HG03097 (cell line): ENCODE results near the gene SH3GLB2.

Experiments
- ATAC-seq: cut with Tn5 transposase; IDR thresholded peaks from one replicate; pipeline ENCODE4 v1.9.1; 2021; ENCODE audit not compliant: unreplicated experiment, low FRiP score

Gene SH3GLB2

DNA sequence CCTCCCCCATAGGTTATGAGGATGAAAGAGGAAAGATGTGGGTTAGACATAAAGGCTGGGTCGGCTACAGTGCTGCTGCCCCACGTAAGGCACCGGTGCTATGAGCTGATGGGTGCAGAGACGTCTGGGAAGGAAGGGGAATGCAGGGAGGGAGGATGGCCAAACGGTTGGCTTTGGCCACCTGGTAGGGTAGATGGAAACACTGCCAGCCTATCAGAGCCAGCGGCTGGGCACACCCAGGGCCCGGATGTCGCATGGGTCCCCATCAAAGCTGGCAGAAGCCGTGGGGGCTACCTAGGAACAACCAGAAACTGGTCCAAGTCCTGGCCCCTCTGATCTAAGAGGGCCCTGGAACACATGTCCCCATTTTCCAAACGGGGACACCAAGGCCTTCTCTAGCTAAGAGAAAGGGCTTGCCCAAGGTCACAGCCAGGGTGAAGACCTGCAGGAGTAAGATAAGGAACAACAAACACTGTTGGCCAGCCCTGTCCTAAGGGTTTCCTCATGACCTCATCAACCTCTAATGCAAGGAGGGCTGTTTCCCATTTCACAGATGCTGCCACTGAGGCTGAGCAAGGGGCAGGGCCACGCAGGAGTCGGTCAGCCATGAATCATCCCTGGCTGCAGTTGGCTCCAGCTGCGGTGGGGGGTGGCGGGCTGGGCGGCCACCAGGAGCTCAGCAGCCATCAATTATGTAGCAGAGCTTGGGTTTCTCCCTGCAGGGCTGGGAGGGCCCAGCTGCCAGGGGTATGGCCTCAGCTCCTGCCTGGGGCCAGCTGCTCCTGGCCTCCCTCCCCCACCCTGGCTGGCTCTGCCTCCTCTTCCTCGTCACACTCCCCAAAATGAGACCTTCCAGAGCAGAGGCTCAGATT lies 4.9 kb downstream of the SH3GLB2 start:
- ATAC-seq = no peak

DNA sequence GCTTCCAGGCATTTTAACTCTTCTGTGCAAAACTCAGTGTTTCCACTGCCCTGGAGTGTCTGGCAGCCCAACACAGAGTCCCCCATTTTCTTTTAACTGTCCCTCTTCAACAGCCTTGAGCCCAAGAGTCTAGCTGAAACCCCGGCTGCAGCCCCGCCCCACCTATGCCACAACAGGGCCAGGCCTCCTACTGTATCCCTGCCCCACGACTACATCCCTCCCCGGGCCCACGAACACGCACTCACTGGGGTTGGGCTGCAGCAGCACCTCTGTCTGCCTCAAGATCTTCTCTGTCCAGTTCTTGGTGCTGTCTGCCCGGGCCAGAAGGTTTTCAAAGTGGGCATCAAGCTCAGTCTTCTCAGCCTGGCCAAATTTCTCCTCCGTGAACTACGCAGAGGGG lies 6.1 kb downstream of the SH3GLB2 start:
- ATAC-seq = no peak

DNA sequence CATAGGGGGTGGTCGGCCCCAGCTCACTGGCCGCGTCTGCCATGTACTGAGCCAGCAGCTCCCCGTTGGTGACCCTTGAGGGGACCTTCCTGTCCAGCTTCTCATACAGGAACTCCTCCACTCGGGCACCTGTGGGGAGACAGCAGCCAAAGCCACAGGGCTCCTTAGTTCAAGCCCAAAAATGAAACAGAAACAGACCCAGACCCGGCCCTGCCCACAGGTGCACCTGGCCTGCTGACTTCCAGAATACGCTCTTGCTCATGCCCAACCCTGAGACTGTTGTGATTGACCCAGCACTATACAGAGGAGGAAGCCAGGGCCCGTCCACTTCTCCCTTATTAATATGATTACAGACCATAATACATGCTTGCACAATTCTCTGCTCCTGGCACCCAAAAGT lies 7.0 kb downstream of the SH3GLB2 start:
- ATAC-seq = no peak

- ATAC-seq = no peak
Observed at GRCh38 chr9:129014608-129015007, 13.5 kb downstream of the SH3GLB2 start.

- ATAC-seq = no peak
Observed at GRCh38 chr9:129014124-129014523, 14.0 kb downstream of the SH3GLB2 start.

- ATAC-seq = no peak
Observed at GRCh38 chr9:129013674-129014073, 14.5 kb downstream of the SH3GLB2 start.

DNA sequence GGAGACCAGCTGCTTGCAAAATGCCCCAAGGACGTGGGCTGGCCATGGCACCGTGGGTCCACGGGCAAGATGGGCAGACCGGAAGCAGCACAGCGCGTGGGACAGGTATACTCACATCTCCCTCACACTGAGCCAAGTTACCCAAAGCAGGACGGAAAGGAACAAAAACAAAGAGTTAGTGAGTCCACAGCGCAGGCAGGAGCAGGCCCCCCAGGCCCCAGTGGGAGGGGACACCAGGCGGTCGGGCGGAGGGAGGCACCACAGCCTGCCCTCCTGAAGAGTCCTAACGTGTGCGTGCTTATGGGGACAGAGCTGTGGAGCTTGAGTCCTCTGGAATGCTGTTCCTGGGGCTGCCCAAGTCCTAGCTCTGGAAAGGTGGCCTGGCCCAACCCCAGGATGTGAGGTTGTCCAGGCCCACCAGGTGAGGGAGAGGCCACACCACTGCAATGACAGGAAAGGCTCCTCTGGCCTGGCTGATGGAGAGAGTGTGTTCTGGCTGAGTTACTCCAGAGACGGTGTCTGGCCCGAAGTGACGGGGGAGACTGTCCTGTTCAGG lies 15.2 kb downstream of the SH3GLB2 start:
- no peak for ATAC-seq

- no peak for ATAC-seq
Observed at GRCh38 chr9:129012343-129012742, 15.8 kb downstream of the SH3GLB2 start.

- no peak for ATAC-seq
Observed at GRCh38 chr9:129011761-129012181, 16.4 kb downstream of the SH3GLB2 start.

- ATAC-seq = no peak
Observed at GRCh38 chr9:129011170-129011569, 17.0 kb downstream of the SH3GLB2 start.

DNA sequence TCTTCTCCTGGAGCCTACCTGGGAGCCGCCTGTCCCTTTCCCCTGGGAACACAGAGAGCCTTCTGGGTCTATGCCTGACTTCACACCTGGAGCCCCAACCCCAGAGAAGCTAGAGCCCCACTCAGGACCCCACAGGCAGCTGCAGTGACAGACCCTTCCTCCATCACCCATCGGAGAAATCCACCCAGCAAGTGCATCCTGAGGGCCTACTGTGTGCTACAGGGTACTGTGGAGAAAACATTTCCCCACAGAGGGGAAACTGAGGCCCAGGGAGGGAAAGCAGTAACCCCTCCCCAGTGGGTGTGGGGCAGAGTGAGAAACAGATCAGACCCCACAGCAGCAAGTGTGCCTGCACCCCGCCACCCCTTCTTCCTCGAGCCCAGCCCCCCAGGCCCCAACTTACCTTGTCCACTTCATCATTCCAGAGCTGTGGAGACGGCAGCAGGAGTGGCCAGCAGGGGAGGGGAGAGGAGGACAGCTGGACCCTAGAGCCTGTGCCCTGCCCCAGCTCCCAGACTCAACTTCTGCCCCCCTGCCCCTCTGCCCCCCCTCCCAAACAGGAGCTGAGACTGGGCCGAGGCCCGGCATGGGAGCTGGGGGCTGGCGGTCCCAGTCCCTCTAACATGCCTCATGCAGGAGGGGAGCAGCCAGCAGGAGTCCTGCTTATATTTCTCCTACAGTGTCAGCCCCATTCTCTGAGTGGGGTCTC lies 17.7 kb downstream of the SH3GLB2 start:
- no peak for ATAC-seq

DNA sequence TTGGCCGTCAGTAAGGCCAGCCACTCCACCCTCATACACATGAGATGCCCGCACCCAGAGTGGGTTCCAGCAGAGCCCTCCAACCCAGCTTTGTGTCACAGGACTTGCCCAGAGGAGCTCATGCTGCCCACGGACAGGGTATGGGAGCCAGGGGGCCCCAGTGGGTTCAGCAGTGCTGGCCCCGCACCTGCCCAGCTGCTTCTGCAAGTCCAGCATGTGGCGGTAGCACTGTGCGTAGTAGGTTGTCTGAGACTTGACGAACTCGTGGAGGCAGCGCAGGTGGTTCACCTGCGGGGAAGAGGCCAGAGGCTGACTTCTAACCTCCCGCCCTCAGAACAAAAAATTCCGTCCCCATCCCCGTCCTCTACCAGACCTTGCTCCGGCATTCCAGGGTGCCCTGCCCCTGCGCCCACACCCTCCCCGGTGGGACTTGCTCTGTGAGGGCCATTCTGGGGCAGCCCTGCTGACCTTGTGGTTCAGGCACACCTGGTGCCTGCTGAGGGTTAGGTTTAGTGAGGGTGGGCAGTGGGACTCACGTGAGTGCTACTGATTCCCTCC lies 18.5 kb downstream of the SH3GLB2 start:
- ATAC-seq = no peak

DNA sequence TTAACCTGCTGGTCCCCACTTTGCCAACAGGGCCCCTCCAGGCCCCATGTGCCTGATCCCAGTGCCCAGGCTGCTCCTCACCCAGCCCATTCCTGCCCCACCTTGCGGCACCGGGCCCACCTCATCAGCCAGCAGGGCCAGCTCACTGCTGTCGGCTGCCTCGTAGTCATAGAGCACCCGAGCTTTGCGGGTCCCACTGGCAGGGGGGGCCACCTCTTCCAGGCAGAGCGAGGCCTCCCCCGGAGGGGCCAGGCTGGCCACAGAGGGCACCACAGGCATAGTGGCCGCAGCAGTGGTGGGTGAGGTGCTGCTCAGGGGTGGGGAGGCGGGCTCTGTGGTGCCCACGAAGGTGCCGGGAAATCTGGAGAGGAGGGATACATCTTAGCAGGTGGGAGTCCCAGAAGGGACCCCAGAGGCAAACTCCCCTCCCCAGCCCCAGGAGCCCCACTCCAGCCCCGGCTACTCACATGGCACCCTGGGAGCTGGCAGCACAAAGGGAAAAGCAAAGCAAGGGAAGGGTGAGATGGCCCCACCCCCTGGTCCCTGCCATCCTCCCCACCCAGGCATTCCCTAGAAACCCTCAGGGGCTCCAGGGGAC lies 19.0 kb downstream of the SH3GLB2 start:
- no peak for ATAC-seq

- no peak for ATAC-seq
Observed at GRCh38 chr9:129008469-129008965, 19.6 kb downstream of the SH3GLB2 start.

DNA sequence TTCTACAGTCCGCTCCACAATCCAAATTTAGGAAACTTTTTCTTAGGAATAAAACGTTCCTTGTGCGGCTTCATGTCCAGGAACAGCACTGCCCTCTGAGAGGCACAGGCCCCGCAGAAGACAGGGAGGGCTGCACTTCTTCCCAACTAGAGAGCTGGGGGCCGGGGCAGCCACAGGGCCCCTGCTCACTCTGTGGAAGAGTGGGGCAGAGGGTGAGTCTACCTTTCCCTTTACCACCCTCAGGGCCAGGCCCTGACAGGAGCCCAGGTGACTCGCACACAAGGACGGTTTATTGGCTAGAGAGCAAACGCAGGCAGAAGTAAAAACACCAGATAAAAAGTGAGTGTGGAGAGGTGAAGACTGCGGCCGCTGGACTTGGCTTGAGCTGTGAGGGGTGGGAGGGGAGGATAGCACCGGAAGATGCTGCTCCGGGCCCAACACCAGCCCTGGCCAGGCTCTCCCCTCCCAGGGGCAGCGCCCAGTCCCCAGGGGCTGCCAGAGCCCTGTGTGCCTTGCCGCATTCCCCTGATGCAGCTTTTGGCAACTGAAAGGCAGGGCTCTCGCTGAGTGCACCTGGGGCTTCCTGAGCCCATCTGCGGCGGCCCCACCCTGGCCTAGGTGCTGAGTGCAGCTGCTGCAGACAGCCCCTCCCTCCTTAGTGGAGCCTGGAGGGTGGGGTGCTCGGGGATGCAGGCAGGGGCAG lies 20.2 kb downstream of the SH3GLB2 start:
- ATAC-seq = no peak

GRCh38 chr9:129007035-129007765 lies 20.9 kb downstream of the SH3GLB2 start:
- ATAC-seq = no peak

GRCh38 chr9:129006328-129007034 lies 21.6 kb downstream of the SH3GLB2 start:
- ATAC-seq = no peak

DNA sequence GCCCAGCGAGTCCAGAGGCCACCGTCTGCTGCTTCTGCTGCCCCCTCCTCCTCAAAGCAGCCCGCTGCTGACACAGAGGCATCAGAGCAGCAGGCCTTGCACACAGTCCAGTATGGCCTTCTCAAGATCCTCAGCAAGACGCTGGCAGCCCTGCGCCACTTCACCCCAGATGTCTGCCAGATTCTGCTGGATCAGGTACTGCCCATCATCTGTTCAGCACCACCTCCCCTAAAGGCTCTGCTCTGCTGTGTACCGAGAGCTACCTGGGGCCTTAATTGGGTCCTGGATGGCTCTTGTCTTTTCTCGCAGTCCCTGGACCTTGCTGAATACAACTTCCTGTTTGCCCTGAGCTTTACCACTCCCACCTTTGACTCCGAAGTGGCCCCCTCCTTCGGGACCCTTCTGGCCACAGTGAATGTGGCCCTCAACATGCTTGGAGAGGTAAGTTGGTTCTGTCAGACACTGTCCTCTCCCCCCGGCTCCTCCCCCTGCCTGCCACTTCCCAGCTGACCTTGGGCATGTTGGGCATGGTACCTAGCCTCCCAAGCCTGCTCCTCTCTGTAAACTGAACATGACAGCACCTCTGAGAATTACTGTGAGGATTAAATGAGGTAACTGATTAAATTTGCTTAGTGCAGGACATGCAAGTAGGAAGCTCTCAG lies 22.7 kb downstream of the SH3GLB2 start:
- ATAC-seq = no peak
